Dermis blood vessel endothelial cell (primary cell): ENCODE results near the gene OR1J1. TPM values are rescaled to one million over a fixed set of nuclear protein-coding genes. Genes with fewer than 3 reads are reported as not detected.

Experiments
- DNase-seq: peaks from one replicate; pipeline ENCODE4 v3.0.0; 2010
- total RNA-seq: library from RNA; depleted of rRNA; stranded (reverse); fragments of >200 nt; gene quantifications from 2 replicates; pipeline ENCODE4 v1.2.3, GENCODE V29; 2014

Gene OR1J1, protein sequence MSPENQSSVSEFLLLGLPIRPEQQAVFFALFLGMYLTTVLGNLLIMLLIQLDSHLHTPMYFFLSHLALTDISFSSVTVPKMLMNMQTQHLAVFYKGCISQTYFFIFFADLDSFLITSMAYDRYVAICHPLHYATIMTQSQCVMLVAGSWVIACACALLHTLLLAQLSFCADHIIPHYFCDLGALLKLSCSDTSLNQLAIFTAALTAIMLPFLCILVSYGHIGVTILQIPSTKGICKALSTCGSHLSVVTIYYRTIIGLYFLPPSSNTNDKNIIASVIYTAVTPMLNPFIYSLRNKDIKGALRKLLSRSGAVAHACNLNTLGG
- not detected in 2 replicates for total RNA-seq

- no peak for DNase-seq
Measured at GRCh38 chr9:122477826-122478225, at the start of gene OR1J1. OR1J1 (minus strand) TSS chr9:122477926; CDS start chr9:122477926, 0 bp downstream.

- no peak for DNase-seq
Measured at GRCh38 chr9:122527193-122527592, 49.5 kb upstream of the OR1J1 start, which contains the start of gene OR1N1. OR1N1 (minus strand) TSS chr9:122527293; CDS start chr9:122527293, 0 bp downstream.

DNA sequence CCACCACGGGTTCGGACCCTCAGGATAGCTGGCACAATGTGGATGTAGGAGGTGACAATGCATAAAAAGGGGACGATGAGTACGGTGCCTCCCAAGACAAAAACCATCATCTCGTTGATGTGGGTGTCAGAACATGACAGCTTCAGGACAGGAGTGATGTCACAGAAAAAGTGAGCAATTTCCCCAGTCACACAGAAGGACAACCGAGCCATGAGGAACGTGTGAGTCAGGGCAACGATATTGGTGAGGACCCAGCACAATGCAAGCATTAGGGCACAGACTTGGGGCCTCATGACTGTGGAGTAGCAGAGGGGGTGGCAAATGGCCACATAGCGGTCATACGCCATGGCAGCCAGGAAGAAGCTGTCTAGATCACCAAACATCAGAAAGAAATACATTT is 48.9 kb upstream of the OR1J1 start:
- DNase-seq: no peak

- no peak for DNase-seq
Measured at GRCh38 chr9:122519376-122519775, 41.6 kb upstream of the OR1J1 start.

DNA sequence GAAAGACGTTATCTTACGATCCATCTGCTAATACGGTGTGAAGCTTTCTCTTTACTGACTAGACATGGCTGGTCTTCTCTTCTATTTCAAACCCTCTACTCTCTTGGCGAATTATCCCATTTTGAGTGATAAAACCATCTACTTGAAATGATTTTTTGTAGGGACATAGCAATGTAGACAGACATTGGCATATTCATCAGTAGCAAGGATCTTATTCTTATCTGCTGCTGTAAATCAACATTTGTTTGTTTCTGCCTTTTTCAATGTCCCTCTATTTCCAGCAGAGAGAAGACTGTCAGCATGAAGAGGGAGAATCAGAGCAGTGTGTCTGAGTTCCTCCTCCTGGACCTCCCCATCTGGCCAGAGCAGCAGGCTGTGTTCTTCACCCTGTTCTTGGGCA is 41.1 kb upstream of the OR1J1 start, which contains the start of gene OR1J4:
TSS of gene OR1J4 (plus strand) at position 301 of the 400 bp plus-strand sequence. CDS start at position 301, 0 bp downstream.
- no peak for DNase-seq

DNA sequence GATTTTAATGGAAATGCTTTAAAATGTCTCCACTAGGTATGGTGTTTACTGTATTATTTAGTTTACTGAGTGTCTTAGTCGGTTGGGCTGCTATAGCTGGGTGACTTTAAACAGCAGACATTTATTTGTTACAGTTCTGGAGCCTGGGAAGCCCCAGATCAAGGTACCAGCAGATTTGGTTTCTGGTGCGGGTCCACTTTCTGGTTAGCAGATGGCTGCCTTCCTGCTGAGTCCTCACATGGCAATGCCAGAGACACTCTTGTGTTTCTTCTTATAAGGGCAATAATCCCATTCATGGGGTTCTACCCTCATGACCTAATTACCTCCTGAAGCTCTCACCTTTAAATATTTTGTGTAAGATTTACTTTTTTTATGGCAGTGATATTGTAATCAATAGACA is 40.5 kb upstream of the OR1J1 start:
- no peak for DNase-seq

- DNase-seq: no peak
Measured at GRCh38 chr9:122510502-122510901, 32.8 kb upstream of the OR1J1 start, which contains the start of gene OR1J2. OR1J2 (plus strand) TSS chr9:122510802; CDS start chr9:122510802, 0 bp downstream.

GRCh38 chr9:122506964-122507363 is 29.2 kb upstream of the OR1J1 start:
- no peak for DNase-seq

DNA sequence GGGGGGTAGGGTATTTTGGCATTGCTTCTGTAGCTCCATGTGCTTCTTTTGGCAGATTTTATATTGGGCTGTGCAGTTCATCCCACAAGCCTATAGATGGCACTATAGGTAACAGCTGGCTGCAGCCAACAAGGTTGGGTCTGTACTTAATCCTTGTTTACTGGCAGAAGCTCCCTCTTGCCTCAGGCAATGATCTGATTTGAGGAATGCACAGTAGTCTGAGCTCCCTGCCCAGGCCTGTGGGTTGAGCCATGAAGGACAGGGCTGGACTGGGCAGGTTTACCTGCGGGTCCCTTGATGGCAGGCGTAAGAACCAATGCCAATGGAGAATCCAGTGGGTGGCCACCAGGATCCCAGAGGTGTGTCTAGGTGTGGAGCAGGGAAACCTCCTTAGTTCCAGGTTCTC is 21.2 kb upstream of the OR1J1 start:
- peak; percentile 70 for DNase-seq

DNA sequence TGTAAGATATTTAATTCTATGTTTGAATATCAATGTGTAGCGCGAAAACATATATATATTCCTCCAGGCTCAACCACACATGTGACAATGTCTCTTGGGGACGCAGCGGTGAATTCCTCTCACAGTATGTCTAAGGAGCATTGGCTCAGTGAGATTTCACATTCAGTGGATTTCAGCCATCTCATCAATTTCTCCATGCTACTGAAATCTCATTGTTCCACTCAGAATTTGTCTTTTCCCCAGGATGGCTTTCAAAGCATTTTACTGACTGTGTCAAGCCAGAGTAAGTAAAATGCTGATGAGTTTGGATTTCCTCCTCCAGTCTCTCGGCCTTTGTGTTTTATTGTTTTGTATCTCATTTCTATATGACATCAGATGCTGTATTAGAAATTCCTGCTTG is 1.3 kb upstream of the OR1J1 start:
- DNase-seq: no peak

GRCh38 chr9:122477346-122477745 is 380 bp downstream of the OR1J1 start:
- DNase-seq: no peak

DNA sequence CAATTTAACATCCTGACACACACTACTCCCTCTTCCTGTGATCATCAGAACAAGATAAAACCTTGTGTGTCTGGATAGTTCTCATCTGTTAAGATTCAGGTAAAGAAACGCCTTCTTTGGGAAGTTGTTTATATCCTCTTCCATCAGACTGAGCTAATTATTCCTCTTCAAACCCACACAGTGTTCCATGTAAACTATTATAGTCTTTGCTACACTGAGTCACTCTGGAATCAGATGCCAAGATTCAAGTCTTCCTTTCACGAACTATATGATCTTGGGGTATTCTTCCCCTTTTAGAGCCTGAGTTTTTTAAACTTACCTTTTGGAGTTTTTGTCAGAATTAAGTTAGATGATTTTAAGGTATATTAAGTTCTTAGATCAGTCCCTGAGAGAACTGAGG is 2.0 kb downstream of the OR1J1 start:
- no peak for DNase-seq

DNA sequence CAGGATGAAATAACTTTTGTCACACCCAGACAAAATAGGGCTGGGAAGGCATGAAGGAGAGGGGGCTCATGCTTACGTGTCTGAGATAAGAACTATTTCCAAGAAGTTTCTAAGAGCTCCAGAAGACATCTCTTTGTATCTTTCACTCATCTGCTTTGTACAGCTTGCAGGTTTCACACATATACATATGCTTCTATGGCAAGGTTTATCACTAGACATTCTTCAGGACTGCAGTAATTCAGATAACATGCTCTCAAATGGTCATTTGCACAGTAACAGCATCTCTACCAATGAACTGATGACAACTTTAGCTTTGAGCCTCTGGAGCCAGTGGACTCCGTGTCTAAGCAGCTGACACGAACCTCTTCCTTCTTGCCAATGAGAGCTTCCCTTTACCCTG is 3.2 kb downstream of the OR1J1 start:
- DNase-seq: no peak

- no peak for DNase-seq
Measured at GRCh38 chr9:122468735-122469134, 9.0 kb downstream of the OR1J1 start.

DNA sequence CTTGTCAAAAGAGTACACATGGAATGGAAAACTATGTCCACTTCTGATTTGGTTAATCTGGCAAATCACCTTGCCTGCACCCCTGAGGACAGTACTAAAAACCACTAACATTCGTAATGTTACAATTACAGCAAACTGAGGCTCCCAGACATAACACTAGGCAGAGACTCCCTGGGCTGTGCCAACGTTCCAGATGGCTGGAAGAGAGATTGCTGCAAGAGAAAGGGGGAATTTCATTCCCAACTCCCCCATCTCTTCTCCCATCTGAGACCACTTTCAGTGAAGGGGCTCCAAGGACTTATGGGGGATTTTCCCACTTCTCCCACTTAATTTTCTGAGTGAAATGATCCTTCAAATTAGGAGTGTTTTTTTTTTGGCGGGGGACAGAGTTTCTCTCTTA is 11.3 kb downstream of the OR1J1 start:
- no peak for DNase-seq

DNA sequence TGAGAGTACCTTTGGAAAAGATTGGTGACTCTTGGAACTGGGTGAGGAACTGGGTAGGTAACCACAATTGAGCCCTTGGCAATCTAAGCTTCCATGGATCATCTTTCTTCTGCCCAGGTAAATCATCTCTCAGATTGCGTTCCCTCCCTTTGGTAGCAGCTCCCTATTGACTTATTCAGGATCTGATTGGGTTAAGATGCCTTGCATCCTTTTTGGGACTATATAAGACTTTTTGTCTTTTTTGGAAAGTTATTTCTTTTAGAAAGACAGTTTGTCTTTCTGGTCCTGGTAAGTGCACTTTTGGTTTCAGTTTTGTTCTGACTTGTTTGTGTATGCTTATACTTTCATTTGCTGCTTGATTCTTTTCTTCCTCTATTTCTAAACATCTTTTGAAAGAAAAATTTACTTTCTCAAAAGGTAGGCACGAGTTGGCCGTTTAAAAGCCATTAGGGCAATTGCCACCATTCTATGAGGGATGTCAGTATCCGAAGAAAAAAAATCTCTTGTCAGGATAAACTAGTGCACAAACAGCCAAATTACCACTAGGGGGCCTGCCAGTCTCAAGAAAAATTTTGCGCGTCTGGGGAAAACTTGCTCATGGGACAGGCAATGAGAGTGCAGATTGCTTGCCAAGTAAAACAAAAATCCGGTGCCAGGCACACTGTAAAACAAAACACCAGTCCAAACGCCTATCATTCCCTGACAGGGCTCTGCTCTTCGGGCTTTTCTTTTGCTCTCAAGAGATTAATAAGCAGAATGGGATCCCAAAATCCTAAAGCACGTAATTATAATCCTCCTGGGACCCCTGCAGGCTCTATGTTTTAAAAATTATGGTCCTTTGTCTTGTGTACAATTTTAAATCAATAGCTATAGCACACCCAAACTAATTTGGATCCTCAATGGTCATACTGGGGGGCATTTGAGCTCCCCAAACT is 12.8 kb downstream of the OR1J1 start:
- peak; percentile 96 for DNase-seq

- DNase-seq: peak; percentile 31
Measured at GRCh38 chr9:122463828-122464632, 13.7 kb downstream of the OR1J1 start.

GRCh38 chr9:122457787-122458186 is 19.9 kb downstream of the OR1J1 start:
- DNase-seq: no peak

- DNase-seq: no peak
Measured at GRCh38 chr9:122456123-122456522, 21.6 kb downstream of the OR1J1 start.

- peak; percentile 22 for DNase-seq
Measured at GRCh38 chr9:122453677-122454135, 24.0 kb downstream of the OR1J1 start.

DNA sequence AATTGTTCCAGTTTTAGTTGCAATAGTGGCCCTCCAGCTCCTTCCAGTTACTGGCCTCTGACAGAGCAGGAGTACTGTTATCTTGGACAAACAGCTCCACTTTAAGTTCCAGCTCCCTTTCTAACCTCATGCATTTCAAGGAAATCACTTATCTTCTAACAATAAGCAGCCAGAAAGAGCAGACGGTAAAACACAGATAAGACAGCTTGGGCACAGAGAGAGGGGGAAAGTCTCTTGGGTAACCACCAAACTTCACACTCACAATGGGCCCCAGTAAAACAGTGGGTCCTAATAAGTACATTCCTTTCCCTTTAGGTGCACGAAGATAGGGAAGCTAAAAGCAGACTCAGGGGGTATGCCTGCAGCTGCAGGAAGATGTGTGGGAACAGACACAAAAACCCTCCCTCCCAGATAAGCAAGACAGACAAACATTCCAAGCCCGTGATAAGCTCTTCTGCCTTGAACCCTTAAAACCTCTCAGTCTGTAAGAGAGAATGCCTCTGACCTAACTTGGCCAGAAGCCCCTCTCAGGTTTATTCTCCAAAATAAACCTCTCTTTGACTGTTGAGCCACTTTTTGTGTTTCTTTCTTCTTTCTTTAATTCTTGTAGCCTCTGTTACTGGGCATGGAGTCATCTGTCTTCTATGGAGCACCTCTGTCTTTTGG is 30.8 kb downstream of the OR1J1 start:
- DNase-seq: peak; percentile 10
